HepG2 (cell line): ENCODE measurements around the gene POLE. TPM values are rescaled to one million over a fixed set of nuclear protein-coding genes. Genes with fewer than 3 reads are reported as not detected.

Experiments used
- ATAC-seq: fragments of 200-7000 bp; cut with Tn5 transposase; 3 replicates; pipeline ENCODE4 v1.9.1; 2020; ENCODE audit warnings: mild to moderate bottlenecking, moderate library complexity
- BruUV-seq: library from RNA; stranded (reverse); fragments of 400-500 nt; replicated peaks from 2 replicates; lab custom pipeline; 2021; lab: Mats Ljungman, UMichigan
- CTCF ChIA-PET: fragments of 300-600 bp; formaldehyde crosslinking; extraction: SDS; loops from one replicate; lab custom pipeline; 2021; ENCODE audit warnings: low total read pairs, inconsistent platforms, low intra/inter-chr PET ratio; lab: Yijun Ruan, JAX
- POLR2A ChIA-PET: fragments of 350-600 bp; sonication (Branson Sonifier 250); formaldehyde crosslinking; loops from one replicate; lab custom pipeline; 2020; ENCODE audit warnings: antibody characterized with exemption, inconsistent platforms; lab: Yijun Ruan, JAX
- DNase-seq: peaks from one replicate; pipeline ENCODE4 v3.0.0-alpha.2; 2015; ENCODE audit warnings: low spot score
- FAIRE-seq: peaks from 3 replicates; lab custom pipeline; 2011; peaks lifted over from hg19 to GRCh38; lab: Jason Lieb, UNC
- H2AFZ ChIP-seq: one replicate; pipeline ENCODE4 v1.6.1; 2011; ENCODE audit warnings: low read length, inconsistent platforms
- H3K27ac ChIP-seq: fragments of 300-600 bp; 3 replicates; pipeline ENCODE4 v1.8.0; 2011; ENCODE audit warnings: mixed run types, mild to moderate bottlenecking, mixed read lengths, low read length, inconsistent platforms; ENCODE audit not compliant: insufficient read depth; ENCODE audit errors: extremely low read length
- H3K27me3 ChIP-seq, 2 experiments: fragments of 200-600 bp in 1 of 2; 2 replicates in 1 of 2; 3 replicates in 1 of 2; pipeline versions ENCODE4 v1.6.0 to v1.8.0; 2011; ENCODE audit warnings: low read length in 2 of 2, mild to moderate bottlenecking in 2 of 2, moderate library complexity in 2 of 2, inconsistent platforms in 1 of 2; ENCODE audit not compliant: insufficient read depth in 2 of 2, control insufficient read depth in 1 of 2
- H3K36me3 ChIP-seq, 2 experiments: fragments of 200-600 bp in 1 of 2; replicated peaks in 1 of 2; 2 replicates in 1 of 2; 3 replicates in 1 of 2; pipeline versions ENCODE4 v1.5.1 to v1.8.0; 2011; ENCODE audit warnings: low read length in 2 of 2, inconsistent platforms in 1 of 2; ENCODE audit not compliant: insufficient read depth in 2 of 2, control insufficient read depth in 1 of 2
- H3K4me1 ChIP-seq: 2 replicates; pipeline ENCODE4 v1.5.1; 2012; ENCODE audit warnings: low read length, inconsistent platforms; ENCODE audit not compliant: insufficient read depth
- H3K4me2 ChIP-seq: 2 replicates; pipeline ENCODE4 v1.6.0; 2011; ENCODE audit warnings: low read depth, low read length, inconsistent platforms
- H3K4me3 ChIP-seq, 3 experiments: fragments of 200-600 bp in 1 of 3; sonication (generic), shearing (Covaris generic) in 1 of 3; replicated peaks in 1 of 3; 2 replicates each; pipeline ENCODE4 v1.5.1; 2011 to 2016; ENCODE audit warnings: low read length in 3 of 3, inconsistent platforms in 2 of 3, low read depth in 2 of 3, mild to moderate bottlenecking in 2 of 3, control low read depth in 1 of 3, mixed read lengths in 1 of 3; ENCODE audit not compliant: insufficient read depth in 1 of 3
- H3K79me2 ChIP-seq: one replicate; pipeline ENCODE4 v1.6.1; 2011; ENCODE audit warnings: low read length, inconsistent platforms; ENCODE audit not compliant: insufficient read depth
- H3K9ac ChIP-seq: 2 replicates; pipeline ENCODE4 v1.6.0; 2011; ENCODE audit warnings: mild to moderate bottlenecking, low read depth, low read length, inconsistent platforms; ENCODE audit not compliant: insufficient read depth
- H3K9me3 ChIP-seq: 2 replicates; pipeline ENCODE4 v1.5.1; 2012; ENCODE audit warnings: mild to moderate bottlenecking, low read length
- H4K20me1 ChIP-seq: 2 replicates; pipeline ENCODE4 v1.6.0; 2011; ENCODE audit warnings: inconsistent platforms, mild to moderate bottlenecking, low read length, moderate library complexity; ENCODE audit not compliant: insufficient read depth
- AGO2 ChIP-seq: fragments of 200-400 bp; formaldehyde crosslinking; optimal IDR thresholded peaks from 2 replicates; pipeline ENCODE3; 2017; ENCODE audit warnings: mild to moderate bottlenecking, low read depth, low read length, moderate library complexity
- POLR2A ChIP-seq, 2 experiments: IDR thresholded peaks; 2 replicates each; pipeline ENCODE4 v1.6.1; 2011; ENCODE audit warnings: low read depth in 2 of 2, low read length in 2 of 2, mild to moderate bottlenecking in 1 of 2, moderate library complexity in 1 of 2; ENCODE audit not compliant: insufficient read depth in 1 of 2
- POLR2AphosphoS5 ChIP-seq: IDR thresholded peaks from 2 replicates; pipeline ENCODE4 v1.6.1; 2012; ENCODE audit warnings: low read depth, low read length
- RBFOX2 ChIP-seq: fragments of 200-400 bp; formaldehyde crosslinking; IDR thresholded peaks from 2 replicates; pipeline ENCODE4 v1.6.1; 2017; ENCODE audit warnings: low read depth, mild to moderate bottlenecking, low read length
- ZNF18 ChIP-seq: sonication (generic); formaldehyde crosslinking; IDR thresholded peaks from 2 replicates; pipeline ENCODE4 v1.8.0; 2022; ENCODE audit warnings: mild to moderate bottlenecking, missing genetic modification reagents; ENCODE audit not compliant: insufficient replicate concordance
- ZNF317 ChIP-seq: sonication (generic); formaldehyde crosslinking; IDR thresholded peaks from 2 replicates; pipeline ENCODE4 v1.5.0; 2020; ENCODE audit warnings: mild to moderate bottlenecking, missing genetic modification reagents
- WGBS: methylation state at CpG from one replicate; pipeline ENCODE4 v1.1.6; 2017; ENCODE audit warnings: low lambda C conversion rate; 5-methylcytosine and 5-hydroxymethylcytosine counted together
- in situ Hi-C: cut with HindIII; loops from 2 replicates; pipeline ENCODE4 v1.10.0; 2017; ENCODE audit warnings: low pct_unique_long_range_greater_than_20kb; ENCODE audit not compliant: extremely low pct_ligation_motif_present
- intact Hi-C: fragments of 100-400 bp; cut with micrococcal nuclease; formaldehyde crosslinking; loops from one replicate; pipeline ENCODE4 v1.10.0; 2022; ENCODE audit not compliant: unreplicated experiment
- polyA plus RNA-seq, 8 experiments: library from polyadenylated mRNA; depleted of rRNA in 3 of 8; stranded (reverse) in 7 of 8; unstranded in 1 of 8; fragments of >200 nt; fragmentation: Illumina TruSeq in 4 of 8; extraction: Trizol in 4 of 8; gene quantifications; 2 replicates each; pipeline versions ENCODE4 v1.2.1 to v1.2.3, GENCODE V29; 2011 to 2016; ENCODE audit warnings: low read depth in 4 of 8, missing spikeins in 1 of 8, mixed read lengths in 1 of 8; ENCODE audit not compliant: insufficient read depth in 1 of 8
- total RNA-seq, 5 experiments: library from RNA; depleted of rRNA; stranded (reverse); fragments of >200 nt; fragmentation: Illumina TruSeq; extraction: Trizol; gene quantifications; 2 replicates each; pipeline ENCODE4 v1.2.3, GENCODE V29; 2016; ENCODE audit warnings: low read depth in 1 of 5

POLE gene
- total and polyA plus RNA-seq, 2 of the 13 experiments (the other 11 are each of a cell fraction or from before 2014, with no cell fraction given) = 25.3 to 52.2 TPM

DNA sequence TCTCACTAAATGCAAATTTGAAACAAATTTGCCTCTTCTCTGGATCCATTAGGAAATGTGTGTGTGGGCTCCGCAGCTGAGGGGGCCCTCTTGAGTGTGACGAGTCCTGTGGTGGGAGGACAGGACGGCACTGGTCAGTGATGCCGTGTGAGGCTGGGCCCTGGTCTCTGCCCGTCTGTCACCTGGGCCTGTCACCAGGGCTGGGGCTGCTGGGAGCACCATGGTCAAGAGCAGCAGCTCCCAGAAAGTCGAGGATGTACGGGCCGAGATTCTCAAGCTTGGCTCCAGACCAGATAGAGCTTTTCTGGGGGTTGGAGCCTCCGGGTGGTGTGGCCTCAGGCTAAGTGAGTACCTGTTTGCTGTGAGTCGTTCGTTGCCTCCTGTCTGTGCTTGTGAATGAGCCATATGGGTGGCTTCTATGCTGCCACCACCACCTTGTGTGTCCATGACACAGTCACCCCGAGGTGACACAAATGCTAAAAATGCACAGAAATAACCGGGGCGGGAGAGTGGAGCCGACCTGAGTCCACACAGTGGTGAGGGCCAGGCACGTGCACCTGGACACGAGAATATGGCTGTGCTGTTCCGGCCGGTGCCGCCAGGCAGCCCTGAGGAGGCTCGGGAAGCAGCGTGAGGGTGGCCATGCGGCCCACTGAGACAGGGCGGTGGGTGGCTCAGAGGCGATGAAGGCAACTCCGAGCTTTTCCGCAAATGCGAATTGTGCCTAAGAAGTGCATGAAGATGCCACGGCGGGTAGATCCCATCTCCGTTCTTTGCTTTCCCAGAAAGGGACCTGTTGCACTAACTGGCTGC lies 32.2 kb upstream of the POLE start:
- peaks cover 24 to 66% of the 10 kb centered on the region in 2 experiments for H3K36me3 ChIP-seq

More for the DNA sequence above, 32.2 kb upstream of the POLE start:
- H2AFZ ChIP-seq = no peak overlapping the region
- no peak for FAIRE-seq
- ChIA-PET POLR2A (no interaction called here), CTCF (no interaction called here)
- no peak for DNase-seq
- no peak overlapping the region for H3K9ac ChIP-seq
- H3K4me1 ChIP-seq = no peaks in the 10 kb centered on the region
- peak; percentile 6; the same call in 2 of the 3 replicates for ATAC-seq
- H3K27ac ChIP-seq = no peak overlapping the region
- in situ Hi-C loops (no loop called here), intact Hi-C loops (no loop called here)
- H4K20me1 ChIP-seq = no peaks in the 10 kb centered on the region
- no peak overlapping the region for H3K4me3 ChIP-seq
- no peaks in the 10 kb centered on the region for H3K27me3 ChIP-seq
- BruUV-seq = no TSS peak
- no peaks in the 10 kb centered on the region for H3K9me3 ChIP-seq
- peak in 1 of 2 experiments; percentile 28; a peak in 1 of 4 replicates for TF ChIP-seq POLR2A (IDR thresholded peaks at IDR 0.05; ENCODE audit: insufficient read depth in 1 of 2, low read depth in 2 of 2, low read length in 2 of 2)
- peak; percentile 78 for TF ChIP-seq AGO2
- TF ChIP-seq RBFOX2 = peak; percentile 28; the same call in 1 of the 2 replicates
- no peak for TF ChIP-seq ZNF317 (CRISPR knock-in tag)
- 0 out of 2 replicates have a peak, but pooled peaks have one; percentile 24 for TF ChIP-seq POLR2AphosphoS5
- TF ChIP-seq ZNF18 = no peak
- peaks cover 3% of the 10 kb centered on the region for H3K79me2 ChIP-seq
- WGBS = 94% methylated on average over 26 of the region's 31 CpGs
- no peak overlapping the region for H3K4me2 ChIP-seq
